ENCODE measurements around the gene EPS8.

DNA sequence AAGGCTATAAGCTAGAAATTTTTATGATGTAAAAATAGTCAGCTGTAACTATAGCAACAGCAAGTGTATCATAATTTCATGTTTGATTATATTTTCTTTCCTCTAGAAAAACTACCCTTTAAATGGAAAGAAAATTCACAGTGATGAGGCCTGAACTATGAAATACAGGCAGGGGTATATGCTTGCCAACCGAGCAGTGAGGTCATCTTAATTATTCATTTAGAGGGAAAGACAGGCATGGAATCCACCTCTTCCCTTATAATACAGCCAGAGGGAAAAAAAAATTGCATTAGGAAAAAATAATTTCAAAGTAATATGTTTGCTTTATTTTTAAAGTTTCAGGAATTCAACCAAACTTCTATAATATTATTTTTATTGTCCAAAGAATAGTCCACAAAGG, 139.8 kb downstream of the EPS8 start:
- TF ChIP-seq EZH2 (optimal IDR thresholded peaks at IDR 0.05; ENCODE audit: low read depth, low read length) (no peak), EZH2phosphoT487 (IDR thresholded peaks at IDR 0.05; ENCODE audit: low read length) (no peak)
- TF ChIP-seq, protein P1, sequence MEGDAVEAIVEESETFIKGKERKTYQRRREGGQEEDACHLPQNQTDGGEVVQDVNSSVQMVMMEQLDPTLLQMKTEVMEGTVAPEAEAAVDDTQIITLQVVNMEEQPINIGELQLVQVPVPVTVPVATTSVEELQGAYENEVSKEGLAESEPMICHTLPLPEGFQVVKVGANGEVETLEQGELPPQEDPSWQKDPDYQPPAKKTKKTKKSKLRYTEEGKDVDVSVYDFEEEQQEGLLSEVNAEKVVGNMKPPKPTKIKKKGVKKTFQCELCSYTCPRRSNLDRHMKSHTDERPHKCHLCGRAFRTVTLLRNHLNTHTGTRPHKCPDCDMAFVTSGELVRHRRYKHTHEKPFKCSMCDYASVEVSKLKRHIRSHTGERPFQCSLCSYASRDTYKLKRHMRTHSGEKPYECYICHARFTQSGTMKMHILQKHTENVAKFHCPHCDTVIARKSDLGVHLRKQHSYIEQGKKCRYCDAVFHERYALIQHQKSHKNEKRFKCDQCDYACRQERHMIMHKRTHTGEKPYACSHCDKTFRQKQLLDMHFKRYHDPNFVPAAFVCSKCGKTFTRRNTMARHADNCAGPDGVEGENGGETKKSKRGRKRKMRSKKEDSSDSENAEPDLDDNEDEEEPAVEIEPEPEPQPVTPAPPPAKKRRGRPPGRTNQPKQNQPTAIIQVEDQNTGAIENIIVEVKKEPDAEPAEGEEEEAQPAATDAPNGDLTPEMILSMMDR (IDR thresholded peaks at IDR 0.05; ENCODE audit: low read length): no peak

Measured in MM.1S (cell line).